HL-60 (cell line): Measurements from ENCODE around the gene MGAT4B.

Experiments used
- DNase-seq, 2 experiments: peaks; one replicate each; pipeline ENCODE4 v3.0.0-alpha.2; 2010 to 2020; ENCODE audit warnings: low read depth in 1 of 2, low spot score in 1 of 2
- H3K27ac ChIP-seq: fragments of 250-450 bp; sonication (Bioruptor Pico); replicated peaks from 2 replicates; pipeline ENCODE4 v1.5.1; 2020; ENCODE audit warnings: mild to moderate bottlenecking, moderate library complexity
- H3K27me3 ChIP-seq: fragments of 250-450 bp; sonication (Bioruptor Pico); 2 replicates; pipeline ENCODE4 v1.5.1; 2021; ENCODE audit warnings: mild to moderate bottlenecking, moderate library complexity; ENCODE audit not compliant: insufficient read depth, poor library complexity, severe bottlenecking
- H3K4me3 ChIP-seq: replicated peaks from 2 replicates; pipeline ENCODE4 v1.5.1; 2011; ENCODE audit warnings: mild to moderate bottlenecking, control low read depth, low read length; ENCODE audit not compliant: insufficient read depth
- CTCF ChIP-seq: IDR thresholded peaks from one replicate; pipeline ENCODE4 v1.5.1; 2011; ENCODE audit warnings: low read length, control low read depth, inconsistent platforms; ENCODE audit not compliant: insufficient read depth
- GABPA ChIP-seq: IDR thresholded peaks from 2 replicates; pipeline ENCODE4 v1.6.1; 2012; ENCODE audit warnings: low read depth
- POLR2AphosphoS5 ChIP-seq: IDR thresholded peaks from 2 replicates; pipeline ENCODE4 v1.6.1; 2012; ENCODE audit warnings: low read depth
- SPI1 ChIP-seq: IDR thresholded peaks from 2 replicates; pipeline ENCODE4 v1.6.1; 2012; ENCODE audit warnings: low read depth, mild to moderate bottlenecking, borderline replicate concordance
- TF ChIP-seq, protein P1 (sequence below): IDR thresholded peaks from 2 replicates; pipeline ENCODE4 v1.6.1; 2012; ENCODE audit warnings: low read depth; ENCODE audit not compliant: insufficient replicate concordance

The MGAT4B gene

GRCh38 chr5:179841621-179842020, 35.0 kb upstream of the MGAT4B start:
- no peaks in the 10 kb centered on the region for H3K27me3 ChIP-seq
- H3K4me3 ChIP-seq, result no peak overlapping the region
- no peak for DNase-seq
- TF ChIP-seq, protein P1, sequence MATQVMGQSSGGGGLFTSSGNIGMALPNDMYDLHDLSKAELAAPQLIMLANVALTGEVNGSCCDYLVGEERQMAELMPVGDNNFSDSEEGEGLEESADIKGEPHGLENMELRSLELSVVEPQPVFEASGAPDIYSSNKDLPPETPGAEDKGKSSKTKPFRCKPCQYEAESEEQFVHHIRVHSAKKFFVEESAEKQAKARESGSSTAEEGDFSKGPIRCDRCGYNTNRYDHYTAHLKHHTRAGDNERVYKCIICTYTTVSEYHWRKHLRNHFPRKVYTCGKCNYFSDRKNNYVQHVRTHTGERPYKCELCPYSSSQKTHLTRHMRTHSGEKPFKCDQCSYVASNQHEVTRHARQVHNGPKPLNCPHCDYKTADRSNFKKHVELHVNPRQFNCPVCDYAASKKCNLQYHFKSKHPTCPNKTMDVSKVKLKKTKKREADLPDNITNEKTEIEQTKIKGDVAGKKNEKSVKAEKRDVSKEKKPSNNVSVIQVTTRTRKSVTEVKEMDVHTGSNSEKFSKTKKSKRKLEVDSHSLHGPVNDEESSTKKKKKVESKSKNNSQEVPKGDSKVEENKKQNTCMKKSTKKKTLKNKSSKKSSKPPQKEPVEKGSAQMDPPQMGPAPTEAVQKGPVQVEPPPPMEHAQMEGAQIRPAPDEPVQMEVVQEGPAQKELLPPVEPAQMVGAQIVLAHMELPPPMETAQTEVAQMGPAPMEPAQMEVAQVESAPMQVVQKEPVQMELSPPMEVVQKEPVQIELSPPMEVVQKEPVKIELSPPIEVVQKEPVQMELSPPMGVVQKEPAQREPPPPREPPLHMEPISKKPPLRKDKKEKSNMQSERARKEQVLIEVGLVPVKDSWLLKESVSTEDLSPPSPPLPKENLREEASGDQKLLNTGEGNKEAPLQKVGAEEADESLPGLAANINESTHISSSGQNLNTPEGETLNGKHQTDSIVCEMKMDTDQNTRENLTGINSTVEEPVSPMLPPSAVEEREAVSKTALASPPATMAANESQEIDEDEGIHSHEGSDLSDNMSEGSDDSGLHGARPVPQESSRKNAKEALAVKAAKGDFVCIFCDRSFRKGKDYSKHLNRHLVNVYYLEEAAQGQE, result no peak
- TF ChIP-seq CTCF (no peak), GABPA (no peak), POLR2AphosphoS5 (no peak), SPI1 (no peak)
- no peak overlapping the region for H3K27ac ChIP-seq

DNA sequence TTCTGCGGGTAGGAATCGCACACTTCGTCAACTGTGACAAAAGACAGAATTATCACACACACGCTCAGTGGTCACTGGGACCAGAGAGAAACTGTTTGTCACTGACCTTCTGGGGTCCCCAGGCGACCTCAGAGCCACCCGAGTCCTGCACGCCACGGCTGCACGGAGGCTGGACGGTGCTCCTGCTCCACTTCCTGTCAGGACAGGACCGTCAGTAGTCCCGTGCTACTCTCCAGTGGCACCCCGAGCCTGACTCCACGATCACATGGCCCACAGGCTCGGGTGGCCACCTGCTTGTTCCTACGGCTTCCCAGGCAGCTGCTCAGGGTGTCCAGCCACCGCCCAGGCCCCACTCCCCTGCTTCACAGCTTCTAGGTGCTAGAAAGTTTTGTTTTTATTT, 34.1 kb upstream of the MGAT4B start:
- H3K27ac ChIP-seq, result no peak overlapping the region

GRCh38 chr5:179840321-179840720, 33.7 kb upstream of the MGAT4B start:
- Histone ChIP-seq H3K4me3 (no peak overlapping the region), H3K27ac (no peak overlapping the region), H3K27me3 (no peaks in the 10 kb centered on the region)
- no peak for TF ChIP-seq CTCF
- TF ChIP-seq GABPA, result no peak
- no peak for TF ChIP-seq SPI1
- TF ChIP-seq, protein P1, result no peak
- TF ChIP-seq POLR2AphosphoS5, result no peak
- DNase-seq, result no peak

More for the DNA sequence above, 34.1 kb upstream of the MGAT4B start:
- H3K27me3 ChIP-seq, result no peaks in the 10 kb centered on the region
- TF ChIP-seq, protein P1, result no peak
- TF ChIP-seq GABPA (no peak), SPI1 (no peak), CTCF (no peak), POLR2AphosphoS5 (no peak)
- no peak for DNase-seq
- no peak overlapping the region for H3K4me3 ChIP-seq
